NT2/D1 (cell line): Measurements from ENCODE around the gene RAP1GAP.

Source experiments
- DNase-seq: peaks from one replicate; pipeline ENCODE4 v3.0.0-alpha.2; 2011; ENCODE audit warnings: low read depth, low spot score
- H3K27me3 ChIP-seq: 2 replicates; pipeline ENCODE4 v1.6.0; 2011; ENCODE audit warnings: mild to moderate bottlenecking; ENCODE audit not compliant: insufficient read length, insufficient read depth
- H3K36me3 ChIP-seq: 2 replicates; pipeline ENCODE4 v1.6.1; 2011; ENCODE audit warnings: mild to moderate bottlenecking, low read length, mixed read lengths; ENCODE audit not compliant: insufficient read depth, insufficient read length
- H3K4me1 ChIP-seq: 2 replicates; pipeline ENCODE4 v1.5.1; 2011; ENCODE audit not compliant: insufficient read depth, insufficient read length
- H3K4me3 ChIP-seq: 2 replicates; pipeline ENCODE4 v1.5.1; 2011; ENCODE audit warnings: low read depth; ENCODE audit not compliant: insufficient read length
- H3K9ac ChIP-seq: 2 replicates; pipeline ENCODE4 v1.6.0; 2011; ENCODE audit warnings: low read depth; ENCODE audit not compliant: insufficient read length
- H3K9me3 ChIP-seq: 2 replicates; pipeline ENCODE4 v1.5.1; 2011; ENCODE audit warnings: mild to moderate bottlenecking, low read length; ENCODE audit not compliant: insufficient read depth
- SUZ12 ChIP-seq: IDR thresholded peaks from 2 replicates; pipeline ENCODE4 v1.6.1; 2011; ENCODE audit not compliant: insufficient read length, insufficient read depth; ENCODE audit errors: extremely low read depth
- YY1 ChIP-seq: IDR thresholded peaks from 2 replicates; pipeline ENCODE4 v1.6.1; 2011; ENCODE audit not compliant: insufficient read length, insufficient read depth
- ZNF274 ChIP-seq: IDR thresholded peaks from 2 replicates; pipeline ENCODE4 v1.6.1; 2011; ENCODE audit warnings: mild to moderate bottlenecking, low read depth, low read length

The RAP1GAP gene

GRCh38 chr1:21550097-21550496, 119.1 kb downstream of the RAP1GAP start:
- H3K9ac ChIP-seq: no peak overlapping the region
- no peak for TF ChIP-seq ZNF274
- TF ChIP-seq SUZ12: no peak
- no peak for TF ChIP-seq YY1
- H3K27me3 ChIP-seq: no peaks in the 10 kb centered on the region

GRCh38 chr1:21547876-21548275, 121.3 kb downstream of the RAP1GAP start:
- TF ChIP-seq ZNF274 (no peak), SUZ12 (no peak), YY1 (no peak)
- H3K9ac ChIP-seq: no peak overlapping the region
- peaks cover 6% of the 10 kb centered on the region for H3K36me3 ChIP-seq
- H3K4me3 ChIP-seq: no peak overlapping the region
- no peaks in the 10 kb centered on the region for H3K9me3 ChIP-seq
- H3K27me3 ChIP-seq: no peaks in the 10 kb centered on the region
- no peak for DNase-seq
- peaks cover 4% of the 10 kb centered on the region for H3K4me1 ChIP-seq

More at GRCh38 chr1:21550097-21550496, 119.1 kb downstream of the RAP1GAP start:
- no peak for DNase-seq
- Histone ChIP-seq H3K4me3 (no peak overlapping the region), H3K4me1 (peaks cover 4% of the 10 kb centered on the region), H3K36me3 (peaks cover 6% of the 10 kb centered on the region), H3K9me3 (no peaks in the 10 kb centered on the region)
